DMS53 treated with DMSO at 0.1 percent for 48 hours (cell line): Measurements from ENCODE around the gene CPVL.

Experiments used
- DNase-seq: peaks from one replicate; lab custom pipeline; 2025; ENCODE audit not compliant: unreplicated experiment; lab: John Stamatoyannopoulos, UW

CPVL gene

DNA sequence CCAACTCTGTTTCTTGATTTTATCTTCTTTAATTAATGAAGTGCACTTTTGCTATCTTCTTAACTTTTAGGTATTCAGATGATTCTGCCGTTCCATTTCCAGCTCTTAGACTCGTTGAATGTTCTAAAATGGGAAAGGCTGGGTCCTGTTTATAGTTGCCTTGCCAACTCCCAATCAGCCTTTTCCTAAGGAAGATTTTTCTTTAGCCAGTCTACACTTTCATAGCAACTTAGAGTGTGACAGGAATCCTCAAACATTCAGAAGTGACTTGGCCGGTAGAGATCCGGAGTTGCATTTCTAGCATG lies 165.2 kb downstream of the CPVL start:
- DNase-seq: no peak

DNA sequence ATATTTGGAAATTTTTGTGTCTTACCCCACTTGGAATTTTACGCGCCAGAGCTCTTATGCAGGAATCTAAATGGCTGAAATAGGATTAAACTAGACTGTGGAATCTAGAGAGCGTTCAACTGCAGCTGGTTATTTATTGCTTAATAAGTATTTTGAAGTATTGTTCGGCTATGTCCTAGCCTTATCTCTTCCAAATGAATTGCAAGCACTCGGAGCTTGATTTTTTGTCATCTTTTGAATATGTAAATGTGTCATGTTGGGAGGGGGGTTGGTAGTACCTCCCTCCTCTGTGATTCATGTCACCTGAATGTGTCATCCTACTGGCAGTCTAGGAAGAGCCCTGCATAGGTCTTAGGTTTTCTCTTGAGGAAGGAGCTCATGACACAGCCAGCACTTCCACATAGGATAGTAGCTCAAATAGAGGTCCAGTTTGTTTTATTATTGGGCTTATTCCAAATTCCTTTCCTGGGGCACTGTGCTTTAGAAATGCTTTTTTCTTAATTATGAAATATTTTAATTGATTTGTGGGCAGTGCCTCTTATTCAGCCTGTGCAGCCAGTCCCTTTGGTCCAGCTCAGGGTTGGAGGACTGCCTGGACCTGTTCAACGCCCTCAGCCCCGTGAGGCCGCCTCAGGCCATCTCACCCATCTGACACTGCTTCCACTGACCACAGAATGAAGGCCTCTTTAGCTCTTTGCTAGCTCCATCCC lies 165.7 kb downstream of the CPVL start:
- DNase-seq: no peak

DNA sequence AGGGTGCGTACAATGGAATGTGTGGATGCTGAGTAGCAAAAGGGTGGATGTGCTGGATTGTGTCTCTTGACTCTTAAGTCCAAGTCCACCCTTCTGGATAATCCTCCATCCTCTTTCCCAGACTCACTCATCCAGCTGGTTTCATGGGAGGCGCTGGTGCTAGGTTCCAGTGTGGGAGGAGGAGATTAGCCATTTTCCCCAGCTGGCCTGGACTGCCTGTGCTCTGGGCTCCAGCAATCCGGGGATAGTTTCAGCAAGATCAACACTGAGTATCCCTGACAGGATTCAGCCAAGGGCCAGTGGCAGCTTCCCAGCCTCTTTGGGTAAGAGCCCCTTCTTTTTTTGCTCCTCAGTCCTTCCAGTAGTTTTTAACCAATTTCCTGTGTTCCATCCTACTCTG lies 166.6 kb downstream of the CPVL start:
- no peak for DNase-seq

DNA sequence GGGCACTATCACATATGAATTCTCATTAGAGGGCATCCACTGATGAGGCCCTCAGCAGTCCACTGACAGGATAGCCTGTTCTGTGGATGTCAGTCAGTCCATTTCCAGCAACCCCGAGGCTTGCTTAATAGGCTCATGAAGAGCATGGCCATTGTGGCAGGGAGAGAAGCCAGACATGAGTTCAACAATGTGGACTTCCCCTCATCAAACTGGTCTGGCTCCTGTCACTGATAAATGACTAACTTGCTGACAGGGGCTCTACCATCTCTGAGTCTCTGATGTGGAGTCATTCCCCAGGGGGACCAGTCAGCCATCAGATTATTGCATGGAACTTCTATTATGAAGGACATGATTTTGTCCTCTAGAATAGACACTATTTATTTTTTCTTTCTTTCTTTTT lies 168.5 kb downstream of the CPVL start:
- no peak for DNase-seq

DNA sequence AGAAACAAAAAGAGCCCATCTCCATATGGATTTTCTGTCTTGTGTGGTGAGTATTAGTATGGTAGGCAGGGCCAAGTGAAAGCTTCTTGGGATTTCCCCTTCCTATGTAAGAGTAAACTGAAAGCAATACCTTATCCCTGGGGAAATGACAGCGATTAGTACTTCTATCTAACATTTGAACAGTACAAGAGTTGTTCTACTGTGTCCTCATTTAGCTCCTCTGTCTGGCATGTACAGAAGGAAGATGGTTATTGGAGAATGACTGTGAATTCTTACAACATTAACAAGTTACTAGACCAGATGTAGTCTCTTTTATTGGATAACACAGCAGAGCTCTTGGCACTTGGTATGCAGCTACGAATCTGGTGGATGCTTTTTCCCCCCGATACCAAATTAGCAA lies 170.3 kb downstream of the CPVL start:
- DNase-seq: no peak

DNA sequence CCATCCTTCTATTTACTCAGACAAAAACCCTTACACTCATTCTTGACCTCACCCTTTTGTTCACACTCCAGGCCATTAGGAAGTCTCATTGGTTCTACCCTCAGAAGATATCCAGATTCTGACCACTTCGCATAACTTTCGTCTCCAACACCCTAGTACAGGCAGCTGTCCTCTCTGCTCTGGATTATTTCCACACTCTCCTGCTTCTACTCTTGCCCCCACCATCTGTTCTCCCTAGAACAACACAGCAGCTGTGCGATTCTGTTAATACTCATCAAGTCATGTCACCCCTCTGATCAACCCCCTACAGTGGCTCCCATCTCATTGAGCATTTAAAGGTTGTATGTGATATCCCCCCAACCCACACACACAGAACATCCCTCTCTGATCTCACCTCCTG lies 172.7 kb downstream of the CPVL start:
- no peak for DNase-seq

DNA sequence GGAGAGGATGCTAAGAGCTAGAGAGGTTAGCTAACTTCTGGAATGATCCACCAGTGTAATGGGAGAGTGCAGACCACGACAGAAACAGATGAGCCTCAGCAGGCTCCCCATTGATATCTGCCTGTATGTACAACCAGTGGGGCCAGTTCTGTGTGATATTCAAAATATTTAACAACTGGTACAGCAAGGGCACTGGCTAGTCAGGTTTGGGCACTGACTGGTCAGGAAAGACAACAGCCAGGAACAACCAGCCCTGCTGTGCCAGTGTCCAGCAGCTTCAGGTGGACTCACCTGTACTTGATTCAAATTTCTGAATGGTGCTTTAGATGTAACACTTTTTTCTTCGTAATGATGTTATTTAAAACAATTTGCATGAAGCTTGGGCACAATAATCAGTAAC lies 182.3 kb downstream of the CPVL start:
- DNase-seq: no peak

DNA sequence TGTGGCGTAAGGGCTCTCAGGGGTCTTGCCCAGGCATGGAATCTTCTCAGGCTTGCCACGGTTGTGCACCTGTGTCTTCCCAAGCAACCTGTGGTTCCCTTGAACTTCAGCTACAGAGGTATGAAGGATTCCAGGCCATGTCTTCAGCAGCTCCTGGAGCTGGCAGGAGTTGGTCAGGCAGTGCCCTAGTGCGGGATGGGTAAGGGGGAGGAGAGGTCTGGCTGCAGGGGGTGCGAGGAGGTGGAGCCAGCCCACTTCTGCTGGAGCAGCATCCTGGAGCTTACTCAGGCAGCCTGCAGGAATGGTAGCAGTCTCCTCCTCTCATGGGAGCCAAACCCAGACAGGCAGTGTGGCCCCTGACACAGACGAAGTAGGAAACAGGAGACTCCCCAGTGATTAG lies 184.4 kb downstream of the CPVL start:
- no peak for DNase-seq

DNA sequence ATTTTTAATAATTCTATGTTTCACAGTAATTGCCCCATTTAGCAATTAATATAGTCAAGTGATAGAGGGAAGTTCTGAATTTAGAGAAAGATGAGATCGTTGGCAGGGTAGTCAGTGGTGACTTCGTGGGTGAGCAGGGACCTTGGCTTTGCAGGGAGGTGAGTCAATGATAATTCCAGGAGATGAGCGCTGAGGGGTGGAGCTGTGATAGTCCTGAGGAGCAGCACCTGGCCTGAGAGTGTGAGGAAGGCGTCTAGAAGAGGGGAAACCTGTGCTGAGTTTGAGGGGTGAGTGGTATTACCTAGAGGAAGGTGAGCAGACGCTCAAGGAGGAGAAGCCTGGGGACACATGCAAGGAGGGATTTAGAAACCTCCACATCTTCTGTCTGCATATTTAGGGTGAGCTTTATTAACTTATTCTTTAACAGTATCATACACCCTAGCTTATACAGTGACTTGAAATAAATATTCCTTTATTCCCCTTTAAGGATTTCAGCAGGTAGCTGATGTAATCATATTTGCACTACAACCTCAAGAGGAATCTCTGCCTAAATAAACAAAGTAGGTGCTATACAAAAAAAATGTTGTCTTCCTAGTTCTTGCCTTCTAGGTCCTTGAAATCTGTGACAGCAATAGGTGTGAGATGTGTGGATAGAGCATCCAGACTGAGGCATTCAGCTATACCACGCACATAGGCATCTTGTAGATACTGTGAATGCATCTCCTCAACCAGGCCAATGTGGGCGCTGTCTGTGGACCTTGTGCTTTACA lies 186.1 kb downstream of the CPVL start:
- peak; percentile 60 for DNase-seq

DNA sequence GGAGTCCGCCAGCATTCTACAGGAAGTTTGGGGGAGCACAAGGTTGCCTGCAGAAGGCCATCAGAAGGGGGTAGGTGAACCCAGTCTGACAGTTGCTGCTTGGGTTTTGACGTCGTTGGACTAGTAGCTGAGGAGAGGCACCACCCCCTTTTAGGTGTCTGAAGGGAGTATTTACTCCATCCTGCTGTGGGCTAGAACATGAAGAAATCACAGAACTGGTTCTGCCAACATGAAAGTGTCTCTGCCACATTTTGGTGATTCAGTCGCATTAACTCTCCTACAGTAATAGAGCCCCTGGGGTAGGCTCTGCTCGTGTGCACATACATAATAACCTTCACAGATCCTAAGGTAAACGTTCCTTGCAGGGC lies 187.4 kb downstream of the CPVL start:
- no peak for DNase-seq

DNA sequence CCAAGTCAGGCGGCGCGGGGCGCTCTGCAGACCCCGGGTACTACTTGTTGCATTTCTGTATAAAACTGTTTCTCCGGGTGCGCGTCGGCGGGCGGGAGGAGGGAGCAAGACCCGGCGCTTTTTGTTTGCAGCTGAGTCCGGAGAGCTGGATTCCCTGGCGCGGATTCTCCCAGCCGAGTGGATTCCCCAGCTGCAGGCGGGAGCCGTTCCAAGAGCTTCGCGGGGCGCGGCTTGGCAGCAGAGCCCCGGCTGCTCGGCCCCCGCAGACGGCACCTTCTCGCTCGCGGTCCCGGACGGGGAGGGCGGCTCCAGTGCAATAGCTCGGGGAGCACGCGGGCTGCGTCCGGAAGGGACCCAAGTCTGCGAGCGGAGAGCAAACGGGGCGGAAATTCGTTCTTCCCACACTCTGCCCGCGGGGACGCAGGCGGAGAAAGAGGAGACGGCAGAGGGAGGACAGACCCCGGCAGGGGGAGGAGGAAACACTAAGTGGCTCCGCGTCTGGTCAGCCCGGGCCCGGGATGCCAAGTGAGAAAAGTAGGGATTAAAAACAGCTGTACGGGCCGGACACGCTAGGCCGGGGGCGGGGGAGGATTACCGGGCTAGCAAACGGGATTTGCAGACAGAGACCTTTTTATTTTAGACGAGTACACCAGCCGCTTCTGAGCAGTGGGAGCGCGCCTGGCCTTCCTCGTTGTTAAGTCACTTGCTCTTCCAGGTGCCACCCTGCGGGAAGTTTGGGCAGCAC lies 187.9 kb downstream of the CPVL start, which contains the start of gene TRIL:
TRIL (minus strand) TSS at position 96 of the 745 bp plus-strand sequence. CDS start 284 bp downstream, outside the sequence.
- no peak for DNase-seq

DNA sequence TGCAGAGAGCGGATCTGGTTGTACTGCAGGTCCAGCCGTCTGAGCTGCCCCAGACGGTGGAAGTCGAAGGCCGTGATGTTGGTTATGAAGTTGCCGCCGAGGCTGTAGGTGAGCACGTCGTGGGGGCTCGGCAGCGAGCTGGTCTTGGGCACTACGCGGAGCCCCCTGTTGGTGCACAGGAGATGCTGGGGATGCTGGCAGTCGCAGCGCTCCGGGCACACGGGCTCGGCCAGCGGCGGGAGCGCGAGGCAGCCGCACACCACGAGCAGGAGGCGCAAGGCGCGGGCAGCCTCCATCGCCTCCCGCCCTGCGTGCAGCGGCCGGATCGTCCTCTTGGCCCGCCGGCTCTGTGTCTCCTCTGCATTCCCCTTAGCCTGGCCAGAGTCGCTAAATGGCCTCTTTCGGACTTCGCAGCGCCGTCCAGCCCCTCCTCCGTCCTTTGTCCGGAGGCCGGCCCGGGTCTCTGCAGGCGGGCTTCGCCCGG lies 188.5 kb downstream of the CPVL start:
- DNase-seq: peak; percentile 38

DNA sequence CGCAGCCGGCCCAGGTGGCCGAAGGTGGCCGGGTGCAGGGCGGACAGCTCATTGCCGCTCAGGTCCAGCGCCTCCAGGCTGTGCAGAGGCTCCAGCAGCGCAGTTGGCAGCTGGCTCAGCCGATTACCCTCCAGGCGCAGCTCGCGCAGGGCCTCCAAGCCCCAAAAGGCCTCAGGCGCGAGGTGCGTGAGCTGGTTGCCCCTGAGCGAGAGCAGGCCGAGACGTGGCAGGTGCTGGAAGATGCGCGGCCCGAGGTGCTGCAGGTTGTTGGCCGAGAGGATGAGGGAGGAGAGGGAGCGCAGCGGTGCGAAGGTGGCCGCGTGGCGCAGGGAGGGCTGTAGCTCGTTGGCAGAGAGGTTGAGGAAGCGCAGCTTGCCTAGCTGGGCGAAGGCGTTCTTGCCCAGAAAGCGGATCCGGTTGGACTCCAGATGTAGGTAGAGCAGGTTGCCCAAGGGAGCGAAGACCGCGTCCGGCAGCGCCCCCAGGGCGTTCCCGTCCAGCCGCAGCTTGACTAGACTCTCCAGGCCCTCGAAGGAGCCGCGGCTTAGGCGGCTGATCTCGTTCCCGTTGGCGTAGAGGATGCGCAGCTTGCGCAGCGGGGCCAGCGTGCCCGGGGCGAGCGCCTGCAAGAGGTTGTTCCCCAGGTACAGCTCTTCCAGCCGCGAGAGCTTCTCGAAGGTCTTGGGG lies 189.1 kb downstream of the CPVL start:
- peak; percentile 88 for DNase-seq

DNA sequence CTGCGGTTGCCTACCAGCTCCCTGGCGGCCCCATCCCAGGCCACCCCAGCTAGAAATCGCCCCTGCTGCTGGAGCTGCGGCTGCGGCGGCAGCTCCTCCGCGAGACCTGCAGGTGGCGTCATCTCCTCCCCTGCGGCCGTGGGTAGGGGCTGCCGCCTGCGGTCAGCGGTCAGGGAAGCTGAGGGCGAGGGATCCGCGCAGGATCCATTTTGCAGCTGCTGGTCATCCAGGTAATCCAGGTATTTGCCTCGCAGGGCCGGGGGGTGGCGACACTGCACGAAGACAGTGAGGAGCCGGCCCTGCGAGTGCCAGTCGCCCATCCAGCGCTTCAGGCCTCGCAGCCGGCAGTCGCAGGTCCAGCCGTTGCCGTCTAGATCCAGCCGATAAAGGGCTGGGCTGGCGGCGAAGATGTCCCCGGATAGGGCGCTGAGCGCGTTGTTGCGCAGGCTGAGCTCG lies 189.7 kb downstream of the CPVL start:
- DNase-seq: peak; percentile 92

DNA sequence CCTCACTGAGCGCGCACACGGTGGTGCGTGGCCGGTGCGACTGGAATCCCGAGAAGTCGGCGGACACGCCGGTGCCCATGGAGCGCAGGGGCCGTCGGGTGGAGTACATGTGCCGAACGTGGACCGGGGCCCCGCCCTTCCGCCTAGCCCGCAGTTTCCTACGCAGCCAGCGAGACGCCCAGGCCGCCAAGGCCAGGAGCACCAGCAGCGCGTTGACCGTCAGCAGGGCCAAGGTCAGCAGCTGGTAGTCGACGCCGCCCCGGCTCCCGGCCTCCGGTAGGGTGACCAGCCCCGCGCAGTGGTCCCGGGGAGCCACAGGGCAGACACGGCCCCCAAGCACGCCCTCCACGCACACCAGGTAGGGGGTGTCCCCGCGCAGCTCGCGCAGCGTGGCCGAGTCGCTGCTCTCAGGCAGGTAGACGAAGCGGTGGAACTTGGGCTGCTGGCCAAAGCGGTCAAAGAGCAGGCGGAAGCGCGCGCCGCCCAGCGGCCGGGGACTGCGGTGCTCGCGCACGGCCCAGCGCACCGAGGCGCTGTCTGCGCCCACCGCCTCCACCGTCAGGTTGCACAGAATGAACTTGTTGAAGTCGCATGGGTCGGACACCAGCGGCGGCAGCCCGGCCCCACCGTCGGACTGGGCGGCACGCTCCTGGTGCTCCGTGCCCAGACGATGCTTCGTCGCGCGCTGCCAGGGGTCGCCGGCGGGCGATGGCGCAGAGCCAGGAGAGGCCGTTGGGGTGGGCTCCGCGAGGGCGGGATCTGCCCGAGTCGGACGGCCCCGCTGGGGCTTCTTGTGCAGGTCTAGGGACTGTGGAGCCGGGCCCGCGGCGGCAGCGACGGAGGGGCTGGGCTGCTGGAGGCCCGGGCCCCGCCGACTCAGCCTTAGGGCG lies 190.4 kb downstream of the CPVL start:
- DNase-seq: peak; percentile 92

DNA sequence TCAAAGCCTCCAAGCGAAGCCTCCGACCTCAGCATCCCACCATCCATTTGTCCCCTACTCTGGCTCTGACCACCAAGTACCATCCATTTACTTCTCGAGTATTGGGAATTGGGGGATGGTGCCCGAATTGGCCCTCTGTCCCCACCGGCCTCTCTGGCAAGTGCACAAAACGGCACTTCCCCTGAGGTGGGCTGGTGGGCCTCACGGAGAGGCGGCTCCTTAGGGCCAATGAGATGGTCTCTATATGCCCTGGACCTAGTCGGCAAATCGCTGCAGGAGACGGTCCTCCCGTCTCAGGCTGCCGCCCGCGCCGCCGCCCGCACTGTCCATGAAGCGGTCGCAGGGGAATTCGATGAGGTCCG lies 191.0 kb downstream of the CPVL start:
- DNase-seq: no peak

DNA sequence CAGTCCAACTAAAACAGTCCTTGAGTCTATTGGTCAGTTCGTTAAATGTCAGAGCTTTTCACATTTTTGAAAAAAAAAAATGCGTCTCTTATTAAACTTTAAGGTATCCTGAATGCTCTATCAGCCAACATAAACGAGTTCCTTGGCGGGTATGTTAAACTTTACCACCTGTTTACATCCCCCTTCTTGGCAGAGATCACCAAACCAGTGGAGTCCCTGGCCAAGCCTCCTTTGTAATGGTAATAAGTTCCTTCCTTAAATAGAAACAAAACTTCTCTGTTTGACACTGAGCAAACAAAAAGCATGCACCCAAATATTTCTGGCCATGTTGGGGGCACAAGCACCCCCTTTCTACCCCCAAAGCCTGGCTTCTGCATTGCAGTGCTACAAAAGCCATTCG lies 191.4 kb downstream of the CPVL start:
- DNase-seq: no peak

DNA sequence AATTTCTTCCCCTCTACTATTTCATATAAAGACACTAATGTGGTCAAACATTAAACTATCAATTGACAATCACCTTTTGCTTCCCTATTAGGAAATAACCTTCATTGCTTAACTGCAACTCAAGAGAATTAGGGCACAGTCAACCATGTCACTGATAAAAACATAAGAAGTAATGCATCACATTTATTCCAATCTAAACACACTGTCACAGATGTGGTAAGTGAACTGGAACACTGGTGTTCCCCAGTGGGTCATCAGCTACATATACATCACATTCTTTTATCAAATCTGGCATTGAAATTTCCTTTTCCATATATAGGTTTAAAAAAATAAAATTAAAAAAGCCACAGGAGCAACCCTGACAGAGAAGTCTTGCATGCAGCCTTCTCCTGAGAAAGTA lies 191.9 kb downstream of the CPVL start:
- DNase-seq: no peak

DNA sequence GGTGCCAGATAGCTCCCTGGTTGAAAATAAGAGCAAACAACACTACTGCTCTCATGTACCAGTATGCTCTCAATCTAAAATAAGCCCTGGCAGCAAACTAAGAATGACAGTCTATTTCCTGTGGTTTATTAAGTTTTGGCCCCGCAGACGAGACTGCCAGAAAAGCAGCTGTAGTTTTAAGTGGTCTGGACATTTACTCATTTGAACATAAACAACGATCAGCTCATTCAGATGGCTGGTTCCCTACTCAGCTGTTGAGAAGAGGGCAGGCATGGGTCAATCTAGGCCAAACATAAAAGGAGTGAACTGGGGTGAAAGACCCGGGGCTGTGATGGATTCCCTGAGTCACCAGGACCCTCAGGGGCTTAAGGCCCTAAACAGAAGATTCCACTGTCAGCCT lies 192.7 kb downstream of the CPVL start:
- no peak for DNase-seq
